ENCODE data around the gene MYRF. TPM values are rescaled to one million over a fixed set of nuclear protein-coding genes. Genes with fewer than 3 reads are reported as not detected.

Gene MYRF
- polyA plus RNA-seq, 1 donor (not counting 4 experiments of a cell fraction or from before 2014, with no cell fraction given), result 0.14 TPM

DNA sequence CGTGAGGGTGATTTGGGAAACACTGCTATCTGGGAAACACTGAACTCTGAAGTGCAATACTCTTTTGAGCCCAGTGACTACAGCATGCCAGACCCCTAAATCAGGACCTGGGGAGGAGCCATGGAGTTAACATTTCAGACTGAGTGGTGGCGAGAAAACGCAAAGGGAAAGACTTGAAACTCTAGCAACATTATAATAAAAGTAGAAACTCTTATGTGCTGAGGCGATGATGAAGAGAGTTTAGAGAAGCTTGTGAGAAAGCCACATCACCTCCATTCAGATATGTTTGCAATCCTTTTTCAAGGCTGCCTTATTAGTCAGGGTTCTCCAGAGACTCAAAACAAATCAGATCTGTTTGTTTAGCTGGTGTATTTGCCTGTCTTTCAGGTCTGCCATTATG lies 42.1 kb downstream of the MYRF start:
- peaks cover 6% of the 10 kb centered on the region for H4K20me1 ChIP-seq (ENCODE audit: control insufficient read depth, extremely low read depth, insufficient read depth, low read length)
- dilution Hi-C loops (cut with MboI; ENCODE audit: extremely low pct_ligation_motif_present, low sequenced_read_pairs), result no loop called here
- H3K4me2 ChIP-seq (ENCODE audit: control insufficient read depth, extremely low read depth, insufficient read depth, low read depth, low read length), result no peak overlapping the region
- peaks cover 11% of the 10 kb centered on the region for H3K4me1 ChIP-seq (ENCODE audit: control insufficient read depth, extremely low read depth, insufficient read depth, low read length)
- no peak overlapping the region for H3K4me3 ChIP-seq (ENCODE audit: control insufficient read depth in 2 of 3, extremely low read depth in 1 of 3, insufficient read depth in 2 of 3, low read depth in 1 of 3, low read length in 3 of 3)
- H3K27me3 ChIP-seq (ENCODE audit: control insufficient read depth, extremely low read depth, insufficient read depth, low read length), result no peaks in the 10 kb centered on the region
- no peaks in the 10 kb centered on the region for H3K9me1 ChIP-seq (ENCODE audit: control insufficient read depth, extremely low read depth, insufficient read depth, low read length)
- peaks cover 64% of the 10 kb centered on the region for H3K79me2 ChIP-seq (ENCODE audit: control insufficient read depth, insufficient read depth, low read length)
- TF ChIP-seq, protein P1, sequence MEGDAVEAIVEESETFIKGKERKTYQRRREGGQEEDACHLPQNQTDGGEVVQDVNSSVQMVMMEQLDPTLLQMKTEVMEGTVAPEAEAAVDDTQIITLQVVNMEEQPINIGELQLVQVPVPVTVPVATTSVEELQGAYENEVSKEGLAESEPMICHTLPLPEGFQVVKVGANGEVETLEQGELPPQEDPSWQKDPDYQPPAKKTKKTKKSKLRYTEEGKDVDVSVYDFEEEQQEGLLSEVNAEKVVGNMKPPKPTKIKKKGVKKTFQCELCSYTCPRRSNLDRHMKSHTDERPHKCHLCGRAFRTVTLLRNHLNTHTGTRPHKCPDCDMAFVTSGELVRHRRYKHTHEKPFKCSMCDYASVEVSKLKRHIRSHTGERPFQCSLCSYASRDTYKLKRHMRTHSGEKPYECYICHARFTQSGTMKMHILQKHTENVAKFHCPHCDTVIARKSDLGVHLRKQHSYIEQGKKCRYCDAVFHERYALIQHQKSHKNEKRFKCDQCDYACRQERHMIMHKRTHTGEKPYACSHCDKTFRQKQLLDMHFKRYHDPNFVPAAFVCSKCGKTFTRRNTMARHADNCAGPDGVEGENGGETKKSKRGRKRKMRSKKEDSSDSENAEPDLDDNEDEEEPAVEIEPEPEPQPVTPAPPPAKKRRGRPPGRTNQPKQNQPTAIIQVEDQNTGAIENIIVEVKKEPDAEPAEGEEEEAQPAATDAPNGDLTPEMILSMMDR (optimal IDR thresholded peaks at IDR 0.05 in 1 of 3, IDR thresholded peaks at IDR 0.05 in 1 of 3, conservative IDR thresholded peaks at IDR 0.05 in 1 of 3; ENCODE audit: extremely low read depth in 1 of 3, insufficient read depth in 2 of 3, low read length in 3 of 3), result no peak
- TF ChIP-seq EZH2 (IDR thresholded peaks at IDR 0.05; ENCODE audit: low read length), result no peak
- FAIRE-seq (no peak), DNase-seq (ENCODE audit: low read depth, low spot score) (no peak)
- H2AFZ ChIP-seq (ENCODE audit: control insufficient read depth, low read length), result no peak overlapping the region
- no peak overlapping the region for H3K9ac ChIP-seq (ENCODE audit: control insufficient read depth, extremely low read depth, insufficient read depth, low read length)
- no peaks in the 10 kb centered on the region for H3K9me3 ChIP-seq (ENCODE audit: control insufficient read depth, low read depth, low read length)
- no peak overlapping the region for H3K27ac ChIP-seq (ENCODE audit: control insufficient read depth, insufficient read depth, low read length)
- peaks cover 12 to 14% of the 10 kb centered on the region in 2 experiments for H3K36me3 ChIP-seq (ENCODE audit: control insufficient read depth in 2 of 2, extremely low read depth in 1 of 2, insufficient read depth in 2 of 2, low read length in 2 of 2)

DNA sequence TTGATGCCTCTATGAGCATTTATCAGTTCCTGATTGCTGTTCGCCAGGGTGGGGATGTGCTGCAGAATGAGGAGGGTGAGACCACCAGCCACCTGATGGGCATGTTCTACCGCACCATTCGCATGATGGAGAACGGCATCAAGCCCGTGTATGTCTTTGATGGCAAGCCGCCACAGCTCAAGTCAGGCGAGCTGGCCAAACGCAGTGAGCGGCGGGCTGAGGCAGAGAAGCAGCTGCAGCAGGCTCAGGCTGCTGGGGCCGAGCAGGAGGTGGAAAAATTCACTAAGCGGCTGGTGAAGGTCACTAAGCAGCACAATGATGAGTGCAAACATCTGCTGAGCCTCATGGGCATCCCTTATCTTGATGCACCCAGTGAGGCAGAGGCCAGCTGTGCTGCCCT lies 43.0 kb downstream of the MYRF start:
- Histone ChIP-seq H3K79me2 (ENCODE audit: control insufficient read depth, insufficient read depth, low read length) (peaks cover 60% of the 10 kb centered on the region), H3K27ac (ENCODE audit: control insufficient read depth, insufficient read depth, low read length) (no peak overlapping the region)

More for the DNA sequence above, 43.0 kb downstream of the MYRF start:
- Histone ChIP-seq H4K20me1 (ENCODE audit: control insufficient read depth, extremely low read depth, insufficient read depth, low read length) (no peaks in the 10 kb centered on the region), H3K27me3 (ENCODE audit: control insufficient read depth, extremely low read depth, insufficient read depth, low read length) (no peaks in the 10 kb centered on the region), H3K36me3 (ENCODE audit: control insufficient read depth in 2 of 2, extremely low read depth in 1 of 2, insufficient read depth in 2 of 2, low read length in 2 of 2) (peaks cover 7% of the 10 kb centered on the region in 2 experiments), H3K9me1 (ENCODE audit: control insufficient read depth, extremely low read depth, insufficient read depth, low read length) (no peaks in the 10 kb centered on the region), H2AFZ (ENCODE audit: control insufficient read depth, low read length) (no peak overlapping the region), H3K4me1 (ENCODE audit: control insufficient read depth, extremely low read depth, insufficient read depth, low read length) (peaks cover 11% of the 10 kb centered on the region), H3K9me3 (ENCODE audit: control insufficient read depth, low read depth, low read length) (no peaks in the 10 kb centered on the region), H3K4me3 (ENCODE audit: control insufficient read depth in 2 of 3, extremely low read depth in 1 of 3, insufficient read depth in 2 of 3, low read depth in 1 of 3, low read length in 3 of 3) (no peak overlapping the region), H3K9ac (ENCODE audit: control insufficient read depth, extremely low read depth, insufficient read depth, low read length) (no peak overlapping the region), H3K4me2 (ENCODE audit: control insufficient read depth, extremely low read depth, insufficient read depth, low read depth, low read length) (no peak overlapping the region)
- dilution Hi-C loops (cut with MboI; ENCODE audit: extremely low pct_ligation_motif_present, low sequenced_read_pairs), result no loop called here
- FAIRE-seq, result no peak
- no peak for DNase-seq (ENCODE audit: low read depth, low spot score)
- TF ChIP-seq, protein P1 (optimal IDR thresholded peaks at IDR 0.05 in 1 of 3, IDR thresholded peaks at IDR 0.05 in 1 of 3, conservative IDR thresholded peaks at IDR 0.05 in 1 of 3; ENCODE audit: extremely low read depth in 1 of 3, insufficient read depth in 2 of 3, low read length in 3 of 3), result no peak
- TF ChIP-seq EZH2 (IDR thresholded peaks at IDR 0.05; ENCODE audit: low read length), result no peak

Measured in keratinocyte (primary cell).